ENCODE data around the gene MECR. TPM values are rescaled to one million over a fixed set of nuclear protein-coding genes. Genes with fewer than 3 reads are reported as not detected.
A peak's percentile ranks its signal among the peaks of the same experiment; 100 is the strongest.

MECR gene
- polyA plus RNA-seq, 1 of the 3 experiments (the other 2 are of a cell fraction), result 38.3 TPM

GRCh38 chr1:29245876-29246275 lies 15.1 kb upstream of the MECR start:
- Histone ChIP-seq H3F3A (replicated peaks; ENCODE audit: insufficient read depth) (no peaks in the 10 kb centered on the region), H3K27me3 (ENCODE audit: insufficient read depth) (no peaks in the 10 kb centered on the region), H3K4me3 (ENCODE audit: low read depth in 2 of 2, low read length in 1 of 2) (no peak overlapping the region), H3K79me2 (ENCODE audit: insufficient read depth) (no peaks in the 10 kb centered on the region), H3K9me3 (no peaks in the 10 kb centered on the region), H2AFZ (ENCODE audit: low read depth) (no peak overlapping the region), H3K4me2 (no peak overlapping the region), H3K36me3 (replicated peaks in 1 of 2; ENCODE audit: control insufficient read depth in 1 of 2, insufficient read depth in 2 of 2, low read length in 1 of 2) (no peaks in the 10 kb centered on the region), H3K27ac (ENCODE audit: low read depth in 2 of 2, low read length in 1 of 2) (no peak overlapping the region), H4K20me1 (ENCODE audit: insufficient read depth) (no peaks in the 10 kb centered on the region), H3K9ac (no peak overlapping the region), H3K9me2 (no peaks in the 10 kb centered on the region), H3K4me1 (ENCODE audit: control insufficient read depth in 1 of 2, insufficient read depth in 2 of 2, low read depth in 1 of 2, low read length in 1 of 2) (peaks cover 6 to 64% of the 10 kb centered on the region in 2 experiments; a peak in 2 of 4 replicates)
- POLR2A ChIA-PET, result interaction anchor here (1.5 kb wide), 1 partner anchor 12 kb away, joined by 5 read pairs; no protein-coding TSS in a partner anchor
- TF ChIP-seq, protein P1, sequence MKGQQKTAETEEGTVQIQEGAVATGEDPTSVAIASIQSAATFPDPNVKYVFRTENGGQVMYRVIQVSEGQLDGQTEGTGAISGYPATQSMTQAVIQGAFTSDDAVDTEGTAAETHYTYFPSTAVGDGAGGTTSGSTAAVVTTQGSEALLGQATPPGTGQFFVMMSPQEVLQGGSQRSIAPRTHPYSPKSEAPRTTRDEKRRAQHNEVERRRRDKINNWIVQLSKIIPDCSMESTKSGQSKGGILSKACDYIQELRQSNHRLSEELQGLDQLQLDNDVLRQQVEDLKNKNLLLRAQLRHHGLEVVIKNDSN (IDR thresholded peaks at IDR 0.05; ENCODE audit: borderline replicate concordance, low read depth), result no peak
- peak; percentile 90 for TF ChIP-seq RAD21 (IDR thresholded peaks at IDR 0.05; ENCODE audit: low read length)
- TF ChIP-seq CTCF (IDR thresholded peaks at IDR 0.05), result peak; percentile 67
- TF ChIP-seq SMC3 (IDR thresholded peaks at IDR 0.05; ENCODE audit: low read depth, low read length), result peak; percentile 74
- CTCF ChIA-PET, result interaction anchor here (0.5 to 5.1 kb wide), 31 partner anchors 10 to 1462 kb away, joined by 3 to 23 read pairs (median 4); no protein-coding TSS in a partner anchor
- 61% methylated on average over 5 of the region's 5 CpGs for WGBS (ENCODE audit: low lambda C conversion rate)
- peak; percentile 68 for DNase-seq

- Histone ChIP-seq H3K27me3 (ENCODE audit: insufficient read depth) (no peaks in the 10 kb centered on the region), H3K36me3 (replicated peaks in 1 of 2; ENCODE audit: control insufficient read depth in 1 of 2, insufficient read depth in 2 of 2, low read length in 1 of 2) (no peaks in the 10 kb centered on the region), H3K4me2 (no peak overlapping the region), H3K9ac (no peak overlapping the region), H3K4me3 (ENCODE audit: low read depth in 2 of 2, low read length in 1 of 2) (no peak overlapping the region), H3K27ac (ENCODE audit: low read depth in 2 of 2, low read length in 1 of 2) (peak overlapping the region in 1 of 2 experiments; percentile 6; a peak in 1 of 4 replicates), H3K79me2 (ENCODE audit: insufficient read depth) (no peaks in the 10 kb centered on the region), H3K9me3 (no peaks in the 10 kb centered on the region), H2AFZ (ENCODE audit: low read depth) (no peak overlapping the region), H3K4me1 (ENCODE audit: control insufficient read depth in 1 of 2, insufficient read depth in 2 of 2, low read depth in 1 of 2, low read length in 1 of 2) (peaks cover 6 to 69% of the 10 kb centered on the region in 2 experiments; a peak in 2 of 4 replicates), H4K20me1 (ENCODE audit: insufficient read depth) (no peaks in the 10 kb centered on the region), H3K9me2 (no peaks in the 10 kb centered on the region), H3F3A (replicated peaks; ENCODE audit: insufficient read depth) (no peaks in the 10 kb centered on the region)
- TF ChIP-seq YY1 (IDR thresholded peaks at IDR 0.05; ENCODE audit: low read depth) (no peak), JUND (IDR thresholded peaks at IDR 0.05) (no peak), RAD21 (IDR thresholded peaks at IDR 0.05; ENCODE audit: low read length) (no peak), GABPA (IDR thresholded peaks at IDR 0.05; ENCODE audit: low read depth) (no peak), TEAD4 (IDR thresholded peaks at IDR 0.05; ENCODE audit: borderline replicate concordance, insufficient read depth) (no peak), FOSL2 (IDR thresholded peaks at IDR 0.05; ENCODE audit: borderline replicate concordance, low read depth) (no peak), MEF2A (IDR thresholded peaks at IDR 0.05; ENCODE audit: borderline replicate concordance, low read depth) (no peak)
- TF ChIP-seq, protein P2, sequence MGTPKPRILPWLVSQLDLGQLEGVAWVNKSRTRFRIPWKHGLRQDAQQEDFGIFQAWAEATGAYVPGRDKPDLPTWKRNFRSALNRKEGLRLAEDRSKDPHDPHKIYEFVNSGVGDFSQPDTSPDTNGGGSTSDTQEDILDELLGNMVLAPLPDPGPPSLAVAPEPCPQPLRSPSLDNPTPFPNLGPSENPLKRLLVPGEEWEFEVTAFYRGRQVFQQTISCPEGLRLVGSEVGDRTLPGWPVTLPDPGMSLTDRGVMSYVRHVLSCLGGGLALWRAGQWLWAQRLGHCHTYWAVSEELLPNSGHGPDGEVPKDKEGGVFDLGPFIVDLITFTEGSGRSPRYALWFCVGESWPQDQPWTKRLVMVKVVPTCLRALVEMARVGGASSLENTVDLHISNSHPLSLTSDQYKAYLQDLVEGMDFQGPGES (IDR thresholded peaks at IDR 0.05; ENCODE audit: low read depth, low read length), result no peak
- DNase-seq, result no peak
- POLR2A ChIA-PET, result no interaction called here
- CTCF ChIA-PET, result interaction anchor here (0.5 to 5.1 kb wide), 31 partner anchors 9 to 1463 kb away, joined by 3 to 23 read pairs (median 4); no protein-coding TSS in a partner anchor
- 66% methylated on average over 5 of the region's 6 CpGs for WGBS (ENCODE audit: low lambda C conversion rate)
Observed at GRCh38 chr1:29245261-29245660, 14.5 kb upstream of the MECR start.
